Suprapubic skin (tissue), 4 donors: Measurements from ENCODE around the gene CAPN8. TPM values are rescaled to one million over a fixed set of nuclear protein-coding genes. Genes with fewer than 3 reads are reported as not detected.

Experiments
- DNase-seq, 2 donors: peaks; one replicate each; pipeline ENCODE4 v3.0.0-alpha.2; 2019; ENCODE audit warnings: low spot score in 2 of 2
- H3K27ac ChIP-seq: fragments of 200-600 bp; sonication (generic); one replicate; pipeline ENCODE4 v1.5.1; 2019
- H3K27me3 ChIP-seq: fragments of 200-600 bp; sonication (generic); one replicate; pipeline ENCODE4 v1.5.1; 2019
- H3K36me3 ChIP-seq: fragments of 200-600 bp; sonication (generic); one replicate; pipeline ENCODE4 v1.5.1; 2019
- H3K4me1 ChIP-seq: fragments of 200-600 bp; sonication (generic); one replicate; pipeline ENCODE4 v1.5.1; 2019
- H3K4me3 ChIP-seq: fragments of 200-600 bp; sonication (generic); one replicate; pipeline ENCODE4 v1.5.1; 2019; ENCODE audit warnings: mild to moderate bottlenecking
- H3K9me3 ChIP-seq: fragments of 200-600 bp; sonication (generic); one replicate; pipeline ENCODE4 v1.5.1; 2019
- CTCF ChIP-seq, 2 donors: fragments of 200-600 bp in 1 of 2; fragments of 450-650 bp in 1 of 2; sonication (generic) in 1 of 2; IDR thresholded peaks; one replicate each; pipeline ENCODE4 v1.5.1; 2016 to 2019; ENCODE audit warnings: antibody characterized with exemption in 2 of 2, mild to moderate bottlenecking in 1 of 2, moderate library complexity in 1 of 2
- EP300 ChIP-seq: sonication (generic); formaldehyde crosslinking; IDR thresholded peaks from one replicate; pipeline ENCODE4 v1.6.1; 2017; ENCODE audit warnings: antibody characterized with exemption
- POLR2A ChIP-seq, 2 donors: fragments of 450-650 bp; IDR thresholded peaks; one replicate each; pipeline ENCODE4 v1.6.1; 2017; ENCODE audit warnings: antibody characterized with exemption in 2 of 2, mild to moderate bottlenecking in 2 of 2, moderate library complexity in 2 of 2
- POLR2AphosphoS5 ChIP-seq, 3 donors: sonication (generic); formaldehyde crosslinking; IDR thresholded peaks; one replicate each; pipeline ENCODE4 v1.6.1; 2017; ENCODE audit warnings: antibody characterized with exemption in 3 of 3
- WGBS: methylation state at CpG from one replicate; pipeline ENCODE4 v1.1.5; 2018; 5-methylcytosine and 5-hydroxymethylcytosine counted together
- total RNA-seq, 4 donors: library from RNA; depleted of rRNA; stranded (reverse); fragments of >200 nt; gene quantifications; one replicate each; pipeline ENCODE4 v1.1.0, GENCODE V29; 2016

The CAPN8 gene
- total RNA-seq, 4 donors from 2014 or later, result 1.5 to 3.9 (median 2.7) TPM

GRCh38 chr1:223712850-223713474, 47.5 kb upstream of the CAPN8 start:
- peaks cover 60% of the 10 kb centered on the region for H3K4me1 ChIP-seq
- WGBS, result 3% methylated on average over 24 of the region's 40 CpGs
- peaks cover 4% of the 10 kb centered on the region for H3K36me3 ChIP-seq
- H3K27ac ChIP-seq, result peak overlapping the region; percentile 91
- DNase-seq, result no peak
- no peaks in the 10 kb centered on the region for H3K27me3 ChIP-seq
- TF ChIP-seq POLR2A (IDR thresholded peaks at IDR 0.05) (no peak), EP300 (no peak), POLR2AphosphoS5 (IDR thresholded peaks at IDR 0.05) (no peak), CTCF (IDR thresholded peaks at IDR 0.05) (no peak)
- H3K4me3 ChIP-seq, result peak overlapping the region; percentile 60
- H3K9me3 ChIP-seq, result no peaks in the 10 kb centered on the region

GRCh38 chr1:223712194-223712849, 46.8 kb upstream of the CAPN8 start, which contains the start of gene CAPN2:
TSS of gene CAPN2 (plus strand) at chr1:223712539. CDS start at chr1:223712641, 102 bp downstream.
- peak; percentile 85 to 87 for DNase-seq
- Histone ChIP-seq H3K36me3 (no peaks in the 10 kb centered on the region), H3K4me1 (peaks cover 61% of the 10 kb centered on the region), H3K27ac (peak within 1 kb of the TSS; percentile 91), H3K27me3 (no peaks in the 10 kb centered on the region), H3K9me3 (no peaks in the 10 kb centered on the region), H3K4me3 (peak within 1 kb of the TSS; percentile 60)
- WGBS, result 0% methylated on average over 18 of the region's 74 CpGs
- TF ChIP-seq POLR2A (IDR thresholded peaks at IDR 0.05), result peak in 1 of 2 donors; percentile 75
- no peak for TF ChIP-seq EP300
- peak in 1 of 3 donors; percentile 64 for TF ChIP-seq POLR2AphosphoS5 (IDR thresholded peaks at IDR 0.05)
- TF ChIP-seq CTCF (IDR thresholded peaks at IDR 0.05), result peak; percentile 58 to 78

- Histone ChIP-seq H3K4me1 (peaks cover 61% of the 10 kb centered on the region), H3K36me3 (no peaks in the 10 kb centered on the region), H3K27me3 (no peaks in the 10 kb centered on the region), H3K27ac (peak overlapping the region; percentile 91), H3K4me3 (peak overlapping the region; percentile 60), H3K9me3 (no peaks in the 10 kb centered on the region)
- DNase-seq, result no peak
- WGBS, result 71% methylated on average over 15 of the region's 15 CpGs
- TF ChIP-seq CTCF (IDR thresholded peaks at IDR 0.05) (no peak), POLR2AphosphoS5 (IDR thresholded peaks at IDR 0.05) (no peak), POLR2A (IDR thresholded peaks at IDR 0.05) (no peak)
These were observed 46.3 kb upstream of the CAPN8 start for GRCh38 chr1:223711747-223712193.

- WGBS, result 65% methylated on average over 1 of the region's 1 CpG
- Histone ChIP-seq H3K9me3 (no peaks in the 10 kb centered on the region), H3K4me1 (peaks cover 61% of the 10 kb centered on the region), H3K27me3 (no peaks in the 10 kb centered on the region), H3K4me3 (no peak overlapping the region), H3K27ac (no peak overlapping the region), H3K36me3 (no peaks in the 10 kb centered on the region)
- no peak for DNase-seq
- no peak for TF ChIP-seq POLR2A (IDR thresholded peaks at IDR 0.05)
- no peak for TF ChIP-seq CTCF (IDR thresholded peaks at IDR 0.05)
- TF ChIP-seq POLR2AphosphoS5 (IDR thresholded peaks at IDR 0.05), result no peak
- TF ChIP-seq EP300, result no peak
These were observed 45.7 kb upstream of the CAPN8 start for GRCh38 chr1:223711173-223711572.
